Loucy (cell line): ENCODE measurements around the gene PAX7.

Experiments used
- H2AFZ ChIP-seq: fragments of 200-600 bp; sonication (generic); 2 replicates; pipeline ENCODE4 v1.6.0; 2016; ENCODE audit warnings: antibody characterized with exemption, mild to moderate bottlenecking, low read length, moderate library complexity
- H3F3A ChIP-seq: fragments of 200-600 bp; 2 replicates; pipeline ENCODE4 v1.6.0; 2016; ENCODE audit warnings: antibody characterized with exemption, low read depth, mild to moderate bottlenecking
- H3K27me3 ChIP-seq: fragments of 200-600 bp; sonication (generic); 2 replicates; pipeline ENCODE4 v1.6.1; 2014; ENCODE audit warnings: low read length, mild to moderate bottlenecking; ENCODE audit not compliant: insufficient read depth, poor library complexity, severe bottlenecking
- H3K36me3 ChIP-seq: fragments of 200-600 bp; sonication (generic); 2 replicates; pipeline ENCODE4 v1.6.1; 2016; ENCODE audit warnings: low read length; ENCODE audit not compliant: insufficient read depth
- H3K4me1 ChIP-seq: fragments of 200-600 bp; sonication (generic); 2 replicates; pipeline ENCODE4 v1.5.1; 2014; ENCODE audit warnings: low read length, mild to moderate bottlenecking; ENCODE audit not compliant: insufficient read depth, poor library complexity, severe bottlenecking
- H3K4me2 ChIP-seq: fragments of 200-600 bp; sonication (generic); 2 replicates; pipeline ENCODE4 v1.6.0; 2014; ENCODE audit warnings: antibody characterized with exemption, low read length, low read depth, mild to moderate bottlenecking; ENCODE audit not compliant: poor library complexity, severe bottlenecking
- H3K4me3 ChIP-seq: fragments of 200-600 bp; sonication (generic); 2 replicates; pipeline ENCODE4 v1.5.1; 2014; ENCODE audit warnings: low read length, mild to moderate bottlenecking, mixed read lengths; ENCODE audit not compliant: poor library complexity, severe bottlenecking
- H3K79me2 ChIP-seq: fragments of 200-600 bp; sonication (generic); 2 replicates; pipeline ENCODE4 v1.6.1; 2014; ENCODE audit warnings: low read length; ENCODE audit not compliant: insufficient read depth
- H3K9ac ChIP-seq: fragments of 200-600 bp; sonication (generic); 2 replicates; pipeline ENCODE4 v1.6.0; 2014; ENCODE audit warnings: mild to moderate bottlenecking, low read depth, low read length, moderate library complexity; ENCODE audit not compliant: poor library complexity, severe bottlenecking
- H3K9me2 ChIP-seq: fragments of 200-600 bp; sonication (generic); replicated peaks from 2 replicates; pipeline ENCODE4 v1.6.1; 2016; ENCODE audit warnings: low read depth, low read length, mixed read lengths
- H3K9me3 ChIP-seq: fragments of 200-600 bp; sonication (generic); 2 replicates; pipeline ENCODE4 v1.6.1; 2014; ENCODE audit warnings: mild to moderate bottlenecking, antibody characterized with exemption, low read length, low read depth; ENCODE audit not compliant: insufficient read depth
- H4K20me1 ChIP-seq: fragments of 200-600 bp; sonication (generic); 2 replicates; pipeline ENCODE4 v1.6.0; 2014; ENCODE audit warnings: antibody characterized with exemption, low read length, mild to moderate bottlenecking; ENCODE audit not compliant: insufficient read depth, poor library complexity, severe bottlenecking
- EZH2phosphoT487 ChIP-seq: fragments of 200-600 bp; IDR thresholded peaks from 2 replicates; pipeline ENCODE4 v1.6.1; 2018; ENCODE audit warnings: antibody characterized with exemption, mild to moderate bottlenecking, moderate library complexity, borderline replicate concordance
- TF ChIP-seq, protein P1 (sequence below): fragments of 200-600 bp; sonication (generic); conservative IDR thresholded peaks from 2 replicates; pipeline ENCODE4 v1.5.1; 2014; ENCODE audit warnings: mild to moderate bottlenecking, antibody characterized with exemption, low read length

The PAX7 gene

DNA sequence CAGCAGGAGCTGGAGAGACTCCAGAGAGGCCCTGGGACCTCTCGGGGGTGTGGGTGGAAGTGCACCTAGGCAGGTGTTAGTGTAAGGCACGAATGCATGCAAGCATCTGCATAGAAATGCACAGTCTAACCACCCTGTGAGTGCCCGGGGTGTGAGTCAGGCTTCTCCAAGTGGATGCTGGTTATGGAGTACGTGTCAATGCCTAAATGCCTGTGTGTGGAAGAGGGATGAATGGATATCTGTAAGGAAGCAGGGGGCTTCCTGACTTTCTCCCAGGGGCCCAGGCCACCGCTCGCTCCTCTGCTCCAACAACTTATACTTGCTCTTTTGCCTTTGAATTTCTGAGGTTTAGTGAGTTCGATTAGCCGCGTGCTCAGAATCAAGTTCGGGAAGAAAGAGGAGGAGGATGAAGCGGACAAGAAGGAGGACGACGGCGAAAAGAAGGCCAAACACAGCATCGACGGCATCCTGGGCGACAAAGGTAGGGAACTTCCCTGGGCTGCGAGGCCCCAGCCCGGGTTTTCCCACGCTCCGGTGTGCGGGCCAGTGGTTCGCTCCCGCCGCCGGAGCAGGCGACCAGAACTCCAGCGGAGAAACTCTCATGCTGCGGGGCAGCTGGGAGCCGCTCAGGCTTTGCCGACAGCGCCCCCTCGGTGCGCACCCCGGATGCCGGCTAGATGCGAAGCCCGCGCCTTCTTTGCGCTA lies 5.4 kb downstream of the PAX7 start:
- Histone ChIP-seq H4K20me1 (no peaks in the 10 kb centered on the region), H3K4me3 (no peak overlapping the region), H3K27me3 (peaks cover 15% of the 10 kb centered on the region), H3K9me2 (no peaks in the 10 kb centered on the region), H3K36me3 (no peaks in the 10 kb centered on the region), H3K4me1 (peaks cover 7% of the 10 kb centered on the region), H3K9ac (no peak overlapping the region), H3K9me3 (no peaks in the 10 kb centered on the region), H3K79me2 (no peaks in the 10 kb centered on the region), H3K4me2 (no peak overlapping the region), H3F3A (no peaks in the 10 kb centered on the region), H2AFZ (no peak overlapping the region)
- TF ChIP-seq, protein P1, sequence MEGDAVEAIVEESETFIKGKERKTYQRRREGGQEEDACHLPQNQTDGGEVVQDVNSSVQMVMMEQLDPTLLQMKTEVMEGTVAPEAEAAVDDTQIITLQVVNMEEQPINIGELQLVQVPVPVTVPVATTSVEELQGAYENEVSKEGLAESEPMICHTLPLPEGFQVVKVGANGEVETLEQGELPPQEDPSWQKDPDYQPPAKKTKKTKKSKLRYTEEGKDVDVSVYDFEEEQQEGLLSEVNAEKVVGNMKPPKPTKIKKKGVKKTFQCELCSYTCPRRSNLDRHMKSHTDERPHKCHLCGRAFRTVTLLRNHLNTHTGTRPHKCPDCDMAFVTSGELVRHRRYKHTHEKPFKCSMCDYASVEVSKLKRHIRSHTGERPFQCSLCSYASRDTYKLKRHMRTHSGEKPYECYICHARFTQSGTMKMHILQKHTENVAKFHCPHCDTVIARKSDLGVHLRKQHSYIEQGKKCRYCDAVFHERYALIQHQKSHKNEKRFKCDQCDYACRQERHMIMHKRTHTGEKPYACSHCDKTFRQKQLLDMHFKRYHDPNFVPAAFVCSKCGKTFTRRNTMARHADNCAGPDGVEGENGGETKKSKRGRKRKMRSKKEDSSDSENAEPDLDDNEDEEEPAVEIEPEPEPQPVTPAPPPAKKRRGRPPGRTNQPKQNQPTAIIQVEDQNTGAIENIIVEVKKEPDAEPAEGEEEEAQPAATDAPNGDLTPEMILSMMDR = no peak
- TF ChIP-seq EZH2phosphoT487 = no peak

- H3K36me3 ChIP-seq = no peaks in the 10 kb centered on the region
Observed at GRCh38 chr1:18636596-18637508, 6.2 kb downstream of the PAX7 start.

DNA sequence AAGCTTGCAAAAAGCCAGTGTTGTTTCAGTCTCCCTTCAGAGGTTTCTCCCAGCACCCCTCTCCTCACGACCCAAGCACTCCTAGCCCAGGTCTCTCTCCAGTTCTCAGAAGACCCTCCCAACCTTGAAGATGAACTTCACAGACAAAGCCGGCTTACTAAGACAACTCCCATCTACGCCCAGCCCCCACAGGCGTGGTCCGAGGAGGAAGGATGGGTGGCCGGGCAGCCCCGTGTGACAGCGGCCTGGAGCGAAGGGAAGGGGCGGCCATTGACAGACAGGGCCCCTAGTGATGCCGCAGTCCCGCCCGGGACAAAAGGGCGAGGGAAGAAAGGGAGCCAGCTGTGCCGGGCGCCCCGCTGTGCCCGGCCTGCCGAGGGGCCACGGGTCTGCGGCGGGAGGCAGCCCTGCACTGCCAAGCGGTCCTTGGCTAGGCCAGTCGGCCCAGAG lies 6.9 kb downstream of the PAX7 start:
- Histone ChIP-seq H2AFZ (no peak overlapping the region), H3K79me2 (no peaks in the 10 kb centered on the region), H4K20me1 (no peaks in the 10 kb centered on the region), H3K9me2 (no peaks in the 10 kb centered on the region), H3K4me1 (peaks cover 7% of the 10 kb centered on the region), H3K9ac (no peak overlapping the region), H3K27me3 (peaks cover 30% of the 10 kb centered on the region), H3K9me3 (no peaks in the 10 kb centered on the region), H3K4me3 (no peak overlapping the region), H3F3A (no peaks in the 10 kb centered on the region), H3K36me3 (no peaks in the 10 kb centered on the region), H3K4me2 (no peak overlapping the region)
- TF ChIP-seq, protein P1 = no peak
- no peak for TF ChIP-seq EZH2phosphoT487

More at GRCh38 chr1:18636596-18637508, 6.2 kb downstream of the PAX7 start:
- no peak overlapping the region for H3K4me3 ChIP-seq
- TF ChIP-seq, protein P1 = no peak
- no peak for TF ChIP-seq EZH2phosphoT487
- no peaks in the 10 kb centered on the region for H3K79me2 ChIP-seq
- H3K4me2 ChIP-seq = no peak overlapping the region
- no peaks in the 10 kb centered on the region for H3K9me2 ChIP-seq
- no peaks in the 10 kb centered on the region for H4K20me1 ChIP-seq
- no peak overlapping the region for H2AFZ ChIP-seq
- H3K4me1 ChIP-seq = peaks cover 7% of the 10 kb centered on the region
- H3K27me3 ChIP-seq = peaks cover 23% of the 10 kb centered on the region
- H3F3A ChIP-seq = no peaks in the 10 kb centered on the region
- no peaks in the 10 kb centered on the region for H3K9me3 ChIP-seq
- H3K9ac ChIP-seq = no peak overlapping the region
